Left renal cortex interstitium (tissue), 4 donors: Measurements from ENCODE around the gene CNN2. TPM values are rescaled to one million over a fixed set of nuclear protein-coding genes. Genes with fewer than 3 reads are reported as not detected.

Experiments
- DNase-seq, 4 donors: peaks; one replicate each; pipeline ENCODE4 v3.0.0-alpha.2; 2013; ENCODE audit warnings: low read depth in 4 of 4, low spot score in 2 of 4, missing footprints in 1 of 4
- polyA plus RNA-seq, 4 donors: library from polyadenylated mRNA; unstranded; fragments of 120-200 nt; gene quantifications; one replicate each; pipeline ENCODE4 v1.2.1, GENCODE V29; 2013; ENCODE audit not compliant: insufficient read length in 4 of 4

The CNN2 gene
- polyA plus RNA-seq, 4 donors: 163 to 215 (median 186) TPM

- DNase-seq: no peak
These were observed 36.9 kb downstream of the CNN2 start for GRCh38 chr19:1063030-1063908.

GRCh38 chr19:1063909-1064660, 37.7 kb downstream of the CNN2 start:
- no peak for DNase-seq

GRCh38 chr19:1064661-1065605, 38.5 kb downstream of the CNN2 start:
- DNase-seq: peak in 1 of 4 donors; percentile 51

- no peak for DNase-seq
These were observed 39.2 kb downstream of the CNN2 start for GRCh38 chr19:1065606-1066109.

GRCh38 chr19:1066251-1066747, 39.9 kb downstream of the CNN2 start:
- DNase-seq: no peak

- DNase-seq: no peak
These were observed 40.4 kb downstream of the CNN2 start, which contains the start of gene ARHGAP45 for GRCh38 chr19:1066748-1067340. Gene ARHGAP45, plus strand, starts transcription at chr19:1067167. Its CDS starts 239 bp downstream, at chr19:1067406.

- no peak for DNase-seq
These were observed 41.0 kb downstream of the CNN2 start for GRCh38 chr19:1067341-1067957.

GRCh38 chr19:1068009-1069001, 41.9 kb downstream of the CNN2 start:
- no peak for DNase-seq

- DNase-seq: no peak
These were observed 42.8 kb downstream of the CNN2 start for GRCh38 chr19:1069009-1069779.

GRCh38 chr19:1070576-1070930, 44.1 kb downstream of the CNN2 start:
- DNase-seq: no peak

GRCh38 chr19:1070931-1071791, 44.8 kb downstream of the CNN2 start:
- DNase-seq: no peak

- DNase-seq: no peak
These were observed 46.1 kb downstream of the CNN2 start for GRCh38 chr19:1072371-1073015.

- no peak for DNase-seq
These were observed 46.9 kb downstream of the CNN2 start for GRCh38 chr19:1073063-1073955.

- DNase-seq: no peak
These were observed 47.6 kb downstream of the CNN2 start for GRCh38 chr19:1073956-1074517.
